SU-DHL-6 (cell line): Measurements from ENCODE around the gene PALLD.

Source experiments
- H2AFZ ChIP-seq: fragments of 200-600 bp; sonication (generic); 2 replicates; pipeline ENCODE4 v1.6.1; 2014; ENCODE audit warnings: low read depth, mild to moderate bottlenecking, moderate library complexity, mixed read lengths, antibody characterized with exemption, low read length; ENCODE audit not compliant: severe bottlenecking
- H3F3A ChIP-seq: fragments of 200-600 bp; shearing (Covaris generic); 2 replicates; pipeline ENCODE4 v1.6.0; 2016; ENCODE audit warnings: antibody characterized with exemption, mild to moderate bottlenecking; ENCODE audit not compliant: insufficient read depth
- H3K27ac ChIP-seq: fragments of 200-600 bp; sonication (generic); 2 replicates; pipeline ENCODE4 v1.5.1; 2016; ENCODE audit warnings: low read depth, mild to moderate bottlenecking, low read length, moderate library complexity, mixed read lengths
- H3K27me3 ChIP-seq: fragments of 200-600 bp; sonication (generic), shearing (Covaris generic); 2 replicates; pipeline ENCODE4 v1.6.0; 2014; ENCODE audit warnings: mild to moderate bottlenecking, low read length
- H3K36me3 ChIP-seq: fragments of 200-600 bp; sonication (generic); 2 replicates; pipeline ENCODE4 v1.6.1; 2014; ENCODE audit warnings: mild to moderate bottlenecking, low read length, mixed read lengths
- H3K4me2 ChIP-seq: fragments of 300-600, 200-600 bp; shearing (Covaris generic), sonication (generic); 2 replicates; pipeline ENCODE4 v1.6.0; 2014; ENCODE audit warnings: low read length, low read depth, mild to moderate bottlenecking; ENCODE audit not compliant: poor library complexity, severe bottlenecking
- H3K4me3 ChIP-seq: fragments of 200-600 bp; sonication (generic); 2 replicates; pipeline ENCODE4 v1.5.1; 2014; ENCODE audit warnings: antibody characterized with exemption, low read length, mild to moderate bottlenecking, mixed read lengths; ENCODE audit not compliant: insufficient read depth, poor library complexity, severe bottlenecking
- H3K79me2 ChIP-seq: fragments of 200-600 bp; sonication (generic); 2 replicates; pipeline ENCODE4 v1.6.1; 2014; ENCODE audit warnings: mild to moderate bottlenecking, low read length, moderate library complexity; ENCODE audit not compliant: insufficient read depth
- H3K9ac ChIP-seq: fragments of 200-600 bp; sonication (generic); 2 replicates; pipeline ENCODE4 v1.7.0; 2014; ENCODE audit warnings: mild to moderate bottlenecking, low read length
- H3K9me2 ChIP-seq: fragments of 200-600 bp; sonication (generic); replicated peaks from 2 replicates; pipeline ENCODE4 v1.6.1; 2014; ENCODE audit warnings: low read length; ENCODE audit not compliant: insufficient read depth
- H3K9me3 ChIP-seq: fragments of 200-600 bp; sonication (generic); 2 replicates; pipeline ENCODE4 v1.6.1; 2014; ENCODE audit warnings: low read length, mixed read lengths; ENCODE audit not compliant: insufficient read depth
- H4K20me1 ChIP-seq: fragments of 200-600 bp; sonication (generic); 2 replicates; pipeline ENCODE4 v1.6.1; 2014; ENCODE audit warnings: low read depth, mild to moderate bottlenecking, antibody characterized with exemption, low read length, moderate library complexity, mixed read lengths
- EZH2phosphoT487 ChIP-seq: fragments of 200-600 bp; sonication (generic), shearing (Covaris generic); conservative IDR thresholded peaks from 2 replicates; pipeline ENCODE4 v1.6.1; 2018; ENCODE audit warnings: mild to moderate bottlenecking, antibody characterized with exemption, low read length, moderate library complexity, mixed read lengths
- TF ChIP-seq, protein P1 (sequence below): fragments of 200-600 bp; sonication (generic); IDR thresholded peaks from one replicate; pipeline ENCODE4 v1.5.1; 2017; ENCODE audit warnings: antibody characterized with exemption, mild to moderate bottlenecking, low read length, moderate library complexity; ENCODE audit not compliant: insufficient read depth, poor library complexity, severe bottlenecking

PALLD gene

DNA sequence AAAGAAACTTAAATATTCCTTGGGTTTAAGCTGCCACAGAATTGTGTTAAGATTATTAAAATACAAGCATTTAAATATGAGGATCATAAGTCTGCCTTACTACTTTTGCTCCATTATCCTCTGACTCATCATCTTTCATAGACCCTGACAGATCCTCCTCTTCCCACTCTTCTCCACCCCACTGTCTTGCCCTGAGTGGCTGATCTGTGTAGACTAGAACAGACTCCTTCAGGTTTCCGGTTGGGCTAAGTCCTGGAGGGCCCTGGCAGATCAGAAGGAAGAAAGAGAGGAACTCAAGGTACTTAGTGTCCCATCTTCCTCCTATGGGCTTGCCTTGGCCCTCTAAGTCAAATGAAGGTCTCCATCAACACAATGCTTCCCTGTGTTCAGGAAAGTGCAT, 30.7 kb downstream of the PALLD start:
- H4K20me1 ChIP-seq = no peaks in the 10 kb centered on the region
- no peaks in the 10 kb centered on the region for H3K79me2 ChIP-seq
- no peak overlapping the region for H3K27ac ChIP-seq
- H3K9me2 ChIP-seq = no peaks in the 10 kb centered on the region
- no peaks in the 10 kb centered on the region for H3K36me3 ChIP-seq
- no peak for TF ChIP-seq EZH2phosphoT487
- TF ChIP-seq, protein P1, sequence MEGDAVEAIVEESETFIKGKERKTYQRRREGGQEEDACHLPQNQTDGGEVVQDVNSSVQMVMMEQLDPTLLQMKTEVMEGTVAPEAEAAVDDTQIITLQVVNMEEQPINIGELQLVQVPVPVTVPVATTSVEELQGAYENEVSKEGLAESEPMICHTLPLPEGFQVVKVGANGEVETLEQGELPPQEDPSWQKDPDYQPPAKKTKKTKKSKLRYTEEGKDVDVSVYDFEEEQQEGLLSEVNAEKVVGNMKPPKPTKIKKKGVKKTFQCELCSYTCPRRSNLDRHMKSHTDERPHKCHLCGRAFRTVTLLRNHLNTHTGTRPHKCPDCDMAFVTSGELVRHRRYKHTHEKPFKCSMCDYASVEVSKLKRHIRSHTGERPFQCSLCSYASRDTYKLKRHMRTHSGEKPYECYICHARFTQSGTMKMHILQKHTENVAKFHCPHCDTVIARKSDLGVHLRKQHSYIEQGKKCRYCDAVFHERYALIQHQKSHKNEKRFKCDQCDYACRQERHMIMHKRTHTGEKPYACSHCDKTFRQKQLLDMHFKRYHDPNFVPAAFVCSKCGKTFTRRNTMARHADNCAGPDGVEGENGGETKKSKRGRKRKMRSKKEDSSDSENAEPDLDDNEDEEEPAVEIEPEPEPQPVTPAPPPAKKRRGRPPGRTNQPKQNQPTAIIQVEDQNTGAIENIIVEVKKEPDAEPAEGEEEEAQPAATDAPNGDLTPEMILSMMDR = no peak
- H3K9me3 ChIP-seq = no peaks in the 10 kb centered on the region
- H3K27me3 ChIP-seq = no peaks in the 10 kb centered on the region
- H3K4me3 ChIP-seq = no peak overlapping the region
- H2AFZ ChIP-seq = no peak overlapping the region
- no peaks in the 10 kb centered on the region for H3F3A ChIP-seq
- H3K9ac ChIP-seq = no peak overlapping the region
- no peak overlapping the region for H3K4me2 ChIP-seq

DNA sequence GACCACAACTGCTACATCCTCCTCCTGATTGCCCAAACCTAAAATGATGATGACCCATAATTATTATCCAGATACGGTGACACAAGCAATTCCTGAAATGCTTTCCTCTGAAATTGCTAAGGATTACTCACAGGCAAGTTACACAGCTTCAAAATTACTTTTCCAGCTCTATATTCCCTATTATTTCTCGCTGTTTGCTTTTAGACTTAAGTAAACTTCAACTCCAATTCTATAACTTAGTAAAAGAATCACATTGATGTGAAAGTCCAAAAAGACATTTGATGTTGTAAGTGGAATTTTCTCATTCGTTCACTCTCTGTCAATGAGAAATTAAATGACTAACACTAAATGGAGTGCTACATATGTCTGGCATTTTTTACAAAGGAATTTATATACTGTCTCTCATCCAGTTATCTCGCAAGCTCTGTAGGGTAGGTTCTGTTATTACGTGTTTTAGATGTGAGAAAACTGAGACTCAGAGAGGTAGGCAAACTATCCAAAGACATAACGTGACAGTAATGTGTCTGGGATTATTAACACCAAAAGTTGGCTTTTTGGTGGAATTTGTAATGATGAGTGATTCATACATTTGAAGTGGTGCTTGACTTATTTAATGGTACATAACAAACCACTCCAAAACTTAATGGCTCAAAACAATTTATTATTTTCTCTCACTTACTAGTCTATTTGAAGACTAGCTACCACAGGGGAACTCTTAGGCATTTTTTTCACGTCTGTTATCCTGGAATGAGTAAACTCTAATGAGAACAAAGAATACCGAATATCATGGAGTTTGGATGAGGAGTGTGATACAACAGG, 31.5 kb downstream of the PALLD start:
- Histone ChIP-seq H2AFZ (no peak overlapping the region), H3K36me3 (no peaks in the 10 kb centered on the region), H3K4me3 (no peak overlapping the region), H3K79me2 (no peaks in the 10 kb centered on the region), H3F3A (no peaks in the 10 kb centered on the region), H3K4me2 (no peak overlapping the region), H3K27me3 (no peaks in the 10 kb centered on the region), H3K9me2 (no peaks in the 10 kb centered on the region), H4K20me1 (no peaks in the 10 kb centered on the region), H3K27ac (no peak overlapping the region), H3K9me3 (no peaks in the 10 kb centered on the region), H3K9ac (no peak overlapping the region)
- TF ChIP-seq EZH2phosphoT487 = no peak
- TF ChIP-seq, protein P1 = no peak

DNA sequence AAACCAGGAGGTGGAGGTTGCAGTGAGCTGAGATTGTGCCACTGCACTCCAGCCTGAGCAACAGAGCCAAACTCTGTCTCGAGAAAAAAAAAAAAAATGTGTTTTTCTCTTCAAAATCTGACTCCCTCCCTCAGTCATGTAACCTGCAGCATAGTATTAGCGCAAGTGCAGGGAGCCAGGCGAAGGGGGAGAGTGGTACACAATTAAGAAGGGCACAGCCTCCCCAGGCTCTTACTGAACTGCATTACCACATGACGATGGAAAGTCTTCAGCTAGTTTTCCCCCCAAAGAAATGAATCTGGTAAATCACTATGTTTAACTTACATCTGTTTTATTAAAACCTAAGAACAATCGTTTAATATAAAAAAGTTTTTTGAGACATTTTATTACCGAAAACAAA, 32.4 kb downstream of the PALLD start:
- Histone ChIP-seq H3K4me2 (no peak overlapping the region), H3K27me3 (no peaks in the 10 kb centered on the region), H3F3A (no peaks in the 10 kb centered on the region), H3K9ac (no peak overlapping the region), H4K20me1 (no peaks in the 10 kb centered on the region), H3K9me2 (no peaks in the 10 kb centered on the region), H3K27ac (no peak overlapping the region), H3K9me3 (no peaks in the 10 kb centered on the region), H3K4me3 (no peak overlapping the region), H3K36me3 (no peaks in the 10 kb centered on the region), H2AFZ (no peak overlapping the region), H3K79me2 (no peaks in the 10 kb centered on the region)
- TF ChIP-seq EZH2phosphoT487 = no peak
- TF ChIP-seq, protein P1 = no peak
